HG03378 (cell line): ENCODE data around the gene SPARC.
"Not testable (repeated sequence)": the region's sequence is repeated elsewhere in the genome, so short reads cannot be mapped to it uniquely, and the experiment has no call there.

ENCODE experiments used
- ATAC-seq: cut with Tn5 transposase; IDR thresholded peaks from one replicate; pipeline ENCODE4 v1.9.1; 2021; ENCODE audit warnings: mild to moderate bottlenecking, moderate library complexity; ENCODE audit not compliant: unreplicated experiment

The SPARC gene

GRCh38 chr5:151686674-151687407 is at the start of gene SPARC:
Gene SPARC (minus strand): TSS chr5:151686915. CDS start chr5:151676188, 10,727 bp downstream.
- no peak for ATAC-seq

- no peak for ATAC-seq
Observed at GRCh38 chr5:151735646-151736045, 48.9 kb upstream of the SPARC start.

- ATAC-seq, result no peak
Observed at GRCh38 chr5:151734064-151734408, 47.3 kb upstream of the SPARC start.

- no peak for ATAC-seq
Observed at GRCh38 chr5:151733358-151734063, 46.8 kb upstream of the SPARC start.

GRCh38 chr5:151730381-151730780 is 43.7 kb upstream of the SPARC start:
- no peak for ATAC-seq

- ATAC-seq, result not testable (repeated sequence)
Observed at GRCh38 chr5:151729597-151729996, 42.9 kb upstream of the SPARC start.

- ATAC-seq, result no peak
Observed at GRCh38 chr5:151724360-151724759, 37.6 kb upstream of the SPARC start.

GRCh38 chr5:151722546-151722945 is 35.8 kb upstream of the SPARC start:
- no peak for ATAC-seq

- ATAC-seq, result peak; percentile 17
Observed at GRCh38 chr5:151721812-151722391, 35.2 kb upstream of the SPARC start.

GRCh38 chr5:151721087-151721646 is 34.5 kb upstream of the SPARC start:
- ATAC-seq, result peak; percentile 84

GRCh38 chr5:151720215-151720614 is 33.5 kb upstream of the SPARC start:
- no peak for ATAC-seq

GRCh38 chr5:151719228-151720000 is 32.7 kb upstream of the SPARC start:
- ATAC-seq, result no peak

GRCh38 chr5:151718646-151719045 is 31.9 kb upstream of the SPARC start:
- ATAC-seq, result no peak

GRCh38 chr5:151718153-151718552 is 31.4 kb upstream of the SPARC start:
- no peak for ATAC-seq

GRCh38 chr5:151717416-151717815 is 30.7 kb upstream of the SPARC start:
- no peak for ATAC-seq

GRCh38 chr5:151709109-151709735 is 22.5 kb upstream of the SPARC start:
- ATAC-seq, result no peak

- no peak for ATAC-seq
Observed at GRCh38 chr5:151708126-151708525, 21.4 kb upstream of the SPARC start.

GRCh38 chr5:151707567-151707966 is 20.9 kb upstream of the SPARC start:
- no peak for ATAC-seq

- no peak for ATAC-seq
Observed at GRCh38 chr5:151706906-151707305, 20.2 kb upstream of the SPARC start.

GRCh38 chr5:151703780-151704179 is 17.1 kb upstream of the SPARC start:
- ATAC-seq, result no peak

- ATAC-seq, result peak; percentile 93
Observed at GRCh38 chr5:151703227-151703626, 16.5 kb upstream of the SPARC start.
